SH-SY5Y (cell line): ENCODE results near the gene ZIC4.

ENCODE experiments used
- GATA2 ChIP-seq: IDR thresholded peaks from 2 replicates; pipeline ENCODE4 v1.6.1; 2011; ENCODE audit warnings: mild to moderate bottlenecking, low read depth, low read length
- GATA3 ChIP-seq: IDR thresholded peaks from 2 replicates; pipeline ENCODE4 v1.6.1; 2011; ENCODE audit warnings: low read depth, mild to moderate bottlenecking, low read length, moderate library complexity

GRCh38 chr3:147414390-147415138, 8.2 kb upstream of the ZIC4 start:
- TF ChIP-seq GATA3: no peak
- no peak for TF ChIP-seq GATA2
